Measurements from ENCODE around the gene SPRR3.

SPRR3 gene

DNA sequence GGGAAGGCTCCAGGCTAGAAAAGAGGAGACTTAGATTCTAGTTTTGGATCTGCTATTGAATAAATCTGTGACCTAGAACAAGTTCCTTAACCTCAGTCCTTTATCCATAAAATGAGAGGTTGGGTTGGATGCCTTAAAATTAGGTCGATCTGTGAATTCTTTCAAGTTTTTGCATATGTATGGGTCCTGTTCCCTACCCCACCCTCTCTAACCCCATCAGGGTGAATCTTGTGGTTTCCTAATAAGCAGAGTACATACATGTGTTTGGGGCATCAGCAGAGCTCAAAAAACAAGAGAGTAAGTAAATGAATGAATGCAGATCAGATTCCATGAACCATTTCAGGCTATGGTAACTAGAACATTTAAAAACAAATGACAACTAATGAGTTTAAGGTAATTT is 24.9 kb upstream of the SPRR3 start:
- Histone ChIP-seq H3K9ac (ENCODE audit: low read length) (no peak overlapping the region), H3K4me1 (ENCODE audit: control insufficient read depth in 1 of 2, insufficient read depth in 2 of 2, low read length in 2 of 2) (no peaks in the 10 kb centered on the region), H2BK120ac (ENCODE audit: insufficient read depth, low read length, poor library complexity) (no peak overlapping the region), H2AK5ac (ENCODE audit: low read length) (no peak overlapping the region), H2BK5ac (ENCODE audit: low read depth, low read length, poor library complexity) (no peak overlapping the region), H3K79me1 (ENCODE audit: low read length) (no peaks in the 10 kb centered on the region), H3K4ac (ENCODE audit: low read depth, low read length) (no peak overlapping the region), H4K91ac (ENCODE audit: low read depth, low read length) (no peak overlapping the region), H4K8ac (ENCODE audit: low read depth, low read length) (no peak overlapping the region), H4K12ac (ENCODE audit: low read depth, low read length) (no peak overlapping the region), H3K14ac (ENCODE audit: low read length) (no peak overlapping the region), H3K18ac (ENCODE audit: low read length) (no peak overlapping the region), H3K23ac (ENCODE audit: low read length) (no peak overlapping the region), H3K36me3 (ENCODE audit: control insufficient read depth in 1 of 2, insufficient read depth in 2 of 2, low read length in 2 of 2) (no peaks in the 10 kb centered on the region), H3K4me3 (ENCODE audit: low read depth, low read length) (no peak overlapping the region), H3K9me3 (ENCODE audit: insufficient read depth, low read depth, low read length) (peaks cover 2% of the 10 kb centered on the region), H3K4me2 (ENCODE audit: low read length) (no peak overlapping the region), H3K27me3 (ENCODE audit: insufficient read depth, low read length) (no peaks in the 10 kb centered on the region), H3K79me2 (ENCODE audit: control insufficient read depth, insufficient read depth, low read length, poor library complexity) (no peaks in the 10 kb centered on the region), H2AFZ (ENCODE audit: insufficient read depth, low read length, poor library complexity) (no peak overlapping the region), H2BK12ac (ENCODE audit: low read length) (no peak overlapping the region), H3K27ac (ENCODE audit: low read depth, low read length) (no peak overlapping the region)
- no peak for DNase-seq
- no CpG with 5 or more reads among the region's 1 CpG for WGBS (ENCODE audit: extremely low coverage, insufficient coverage, insufficient read length)

DNA sequence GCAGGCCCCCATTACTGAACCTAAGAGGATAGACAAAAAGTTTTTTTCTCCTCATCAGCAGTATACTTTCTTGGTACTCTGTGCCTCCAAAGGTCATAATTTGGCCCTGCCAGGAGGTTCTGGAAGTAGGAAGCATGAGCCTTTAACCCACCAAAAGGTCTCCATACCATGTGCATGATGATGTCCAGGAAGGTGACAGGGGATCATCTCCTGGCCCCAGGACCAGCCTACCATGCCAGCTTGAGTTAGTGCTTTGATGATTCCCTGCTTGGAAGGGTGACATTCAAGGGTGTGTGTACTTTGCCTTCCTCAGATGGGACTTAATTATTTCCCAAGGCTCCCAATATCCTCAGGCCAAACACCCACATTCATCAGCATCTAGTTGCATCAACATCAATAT is 23.9 kb upstream of the SPRR3 start:
- no peak overlapping the region for H3K4ac ChIP-seq (ENCODE audit: low read depth, low read length)
- no peak overlapping the region for H3K4me2 ChIP-seq (ENCODE audit: low read length)
- no peak overlapping the region for H2BK5ac ChIP-seq (ENCODE audit: low read depth, low read length, poor library complexity)
- no peaks in the 10 kb centered on the region for H3K9me3 ChIP-seq (ENCODE audit: insufficient read depth, low read depth, low read length)
- no peaks in the 10 kb centered on the region for H3K27me3 ChIP-seq (ENCODE audit: insufficient read depth, low read length)
- H2BK120ac ChIP-seq (ENCODE audit: insufficient read depth, low read length, poor library complexity): no peak overlapping the region
- H3K18ac ChIP-seq (ENCODE audit: low read length): no peak overlapping the region
- no peak overlapping the region for H4K12ac ChIP-seq (ENCODE audit: low read depth, low read length)
- H3K23ac ChIP-seq (ENCODE audit: low read length): peak overlapping the region; percentile 2
- DNase-seq: no peak
- no peak overlapping the region for H2BK12ac ChIP-seq (ENCODE audit: low read length)
- no peak overlapping the region for H3K9ac ChIP-seq (ENCODE audit: low read length)
- H3K79me1 ChIP-seq (ENCODE audit: low read length): no peaks in the 10 kb centered on the region
- no peak overlapping the region for H3K27ac ChIP-seq (ENCODE audit: low read depth, low read length)
- no peak overlapping the region for H2AK5ac ChIP-seq (ENCODE audit: low read length)
- no peak overlapping the region for H4K8ac ChIP-seq (ENCODE audit: low read depth, low read length)
- no peak overlapping the region for H3K4me3 ChIP-seq (ENCODE audit: low read depth, low read length)
- no peak overlapping the region for H2AFZ ChIP-seq (ENCODE audit: insufficient read depth, low read length, poor library complexity)
- no peak overlapping the region for H3K14ac ChIP-seq (ENCODE audit: low read length)
- no peaks in the 10 kb centered on the region for H3K36me3 ChIP-seq (ENCODE audit: control insufficient read depth in 1 of 2, insufficient read depth in 2 of 2, low read length in 2 of 2)
- H3K79me2 ChIP-seq (ENCODE audit: control insufficient read depth, insufficient read depth, low read length, poor library complexity): no peaks in the 10 kb centered on the region
- no peak overlapping the region for H4K91ac ChIP-seq (ENCODE audit: low read depth, low read length)
- H3K4me1 ChIP-seq (ENCODE audit: control insufficient read depth in 1 of 2, insufficient read depth in 2 of 2, low read length in 2 of 2): no peaks in the 10 kb centered on the region

DNA sequence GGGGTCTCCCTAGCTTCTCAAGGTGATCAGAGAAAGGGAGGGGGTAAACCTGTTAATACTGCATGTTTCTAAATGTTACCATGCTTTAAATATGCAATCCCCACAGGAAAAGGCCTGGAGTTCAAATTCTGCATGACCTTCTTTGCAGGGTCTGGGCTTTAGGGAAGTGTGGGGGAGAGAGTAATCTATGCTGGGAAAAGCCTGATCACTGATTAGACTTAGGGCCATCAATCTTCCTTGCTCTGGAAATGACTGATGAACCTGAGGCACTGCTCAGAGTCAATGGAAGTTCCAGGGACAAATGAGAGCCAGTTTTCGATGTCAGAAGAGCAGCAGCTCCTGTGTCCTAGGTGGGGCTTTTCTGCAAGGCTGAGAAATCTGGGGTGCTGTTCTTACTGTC is 20.9 kb upstream of the SPRR3 start:
- H4K8ac ChIP-seq (ENCODE audit: low read depth, low read length): no peak overlapping the region
- H3K4me2 ChIP-seq (ENCODE audit: low read length): no peak overlapping the region
- H3K14ac ChIP-seq (ENCODE audit: low read length): no peak overlapping the region
- no peak overlapping the region for H2BK120ac ChIP-seq (ENCODE audit: insufficient read depth, low read length, poor library complexity)
- no peak overlapping the region for H4K12ac ChIP-seq (ENCODE audit: low read depth, low read length)
- DNase-seq: no peak
- H2BK5ac ChIP-seq (ENCODE audit: low read depth, low read length, poor library complexity): no peak overlapping the region
- H3K79me1 ChIP-seq (ENCODE audit: low read length): no peaks in the 10 kb centered on the region
- no peak overlapping the region for H3K18ac ChIP-seq (ENCODE audit: low read length)
- H3K36me3 ChIP-seq (ENCODE audit: control insufficient read depth in 1 of 2, insufficient read depth in 2 of 2, low read length in 2 of 2): no peaks in the 10 kb centered on the region
- H3K27me3 ChIP-seq (ENCODE audit: insufficient read depth, low read length): no peaks in the 10 kb centered on the region
- no peak overlapping the region for H2BK12ac ChIP-seq (ENCODE audit: low read length)
- no peak overlapping the region for H2AFZ ChIP-seq (ENCODE audit: insufficient read depth, low read length, poor library complexity)
- H3K9me3 ChIP-seq (ENCODE audit: insufficient read depth, low read depth, low read length): peaks cover 2% of the 10 kb centered on the region
- H3K4me1 ChIP-seq (ENCODE audit: control insufficient read depth in 1 of 2, insufficient read depth in 2 of 2, low read length in 2 of 2): no peaks in the 10 kb centered on the region
- H3K4me3 ChIP-seq (ENCODE audit: low read depth, low read length): no peak overlapping the region
- H3K4ac ChIP-seq (ENCODE audit: low read depth, low read length): no peak overlapping the region
- WGBS (ENCODE audit: extremely low coverage, insufficient coverage, insufficient read length): no CpG with 5 or more reads among the region's 1 CpG
- no peak overlapping the region for H3K9ac ChIP-seq (ENCODE audit: low read length)
- no peaks in the 10 kb centered on the region for H3K79me2 ChIP-seq (ENCODE audit: control insufficient read depth, insufficient read depth, low read length, poor library complexity)
- no peak overlapping the region for H2AK5ac ChIP-seq (ENCODE audit: low read length)
- H4K91ac ChIP-seq (ENCODE audit: low read depth, low read length): no peak overlapping the region
- H3K27ac ChIP-seq (ENCODE audit: low read depth, low read length): no peak overlapping the region
- no peak overlapping the region for H3K23ac ChIP-seq (ENCODE audit: low read length)

DNA sequence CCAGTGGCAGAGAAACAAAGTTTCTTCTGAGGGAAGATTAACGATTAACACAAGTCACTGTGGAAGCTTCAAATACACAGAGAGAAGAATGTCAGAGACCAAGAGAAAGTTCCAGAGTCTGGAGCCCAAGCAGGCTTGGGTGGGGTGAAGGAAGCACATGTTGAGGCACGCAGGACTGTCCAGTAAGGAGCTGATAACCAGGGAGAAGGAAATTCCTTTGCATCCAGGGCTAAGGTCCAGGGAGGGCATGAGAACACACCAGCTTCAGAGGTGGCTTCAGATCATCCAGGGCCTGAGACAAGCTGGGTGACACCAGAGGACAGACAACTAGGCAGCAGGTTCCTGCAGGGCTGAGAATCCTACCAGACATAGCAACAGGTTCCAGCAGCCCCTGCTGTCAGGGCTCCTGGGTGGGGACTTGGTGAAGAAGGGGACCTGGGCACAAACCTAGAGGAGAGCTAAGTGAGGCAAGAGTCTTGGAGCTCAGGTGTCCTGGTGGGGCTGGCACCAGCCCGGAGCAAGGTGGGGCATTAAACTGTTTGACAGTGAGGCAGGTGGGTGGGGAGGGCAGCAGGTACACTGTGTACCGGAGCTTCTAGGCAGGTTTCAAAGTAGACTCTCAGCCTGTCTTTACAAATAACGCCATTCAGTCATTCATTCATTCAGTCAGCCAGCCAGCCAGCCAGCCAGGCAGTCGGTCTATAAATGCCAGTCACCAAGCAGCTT is 20.2 kb upstream of the SPRR3 start:
- Histone ChIP-seq H2BK12ac (ENCODE audit: low read length) (no peak overlapping the region), H3K36me3 (ENCODE audit: control insufficient read depth in 1 of 2, insufficient read depth in 2 of 2, low read length in 2 of 2) (no peaks in the 10 kb centered on the region), H3K23ac (ENCODE audit: low read length) (no peak overlapping the region), H3K79me1 (ENCODE audit: low read length) (no peaks in the 10 kb centered on the region), H3K4me2 (ENCODE audit: low read length) (no peak overlapping the region), H3K4me3 (ENCODE audit: low read depth, low read length) (no peak overlapping the region), H3K18ac (ENCODE audit: low read length) (no peak overlapping the region), H3K9me3 (ENCODE audit: insufficient read depth, low read depth, low read length) (peaks cover 2% of the 10 kb centered on the region), H3K79me2 (ENCODE audit: control insufficient read depth, insufficient read depth, low read length, poor library complexity) (no peaks in the 10 kb centered on the region), H3K14ac (ENCODE audit: low read length) (no peak overlapping the region), H4K8ac (ENCODE audit: low read depth, low read length) (no peak overlapping the region), H4K91ac (ENCODE audit: low read depth, low read length) (no peak overlapping the region), H4K12ac (ENCODE audit: low read depth, low read length) (no peak overlapping the region), H3K9ac (ENCODE audit: low read length) (no peak overlapping the region), H3K4ac (ENCODE audit: low read depth, low read length) (no peak overlapping the region), H3K4me1 (ENCODE audit: control insufficient read depth in 1 of 2, insufficient read depth in 2 of 2, low read length in 2 of 2) (no peaks in the 10 kb centered on the region), H3K27me3 (ENCODE audit: insufficient read depth, low read length) (no peaks in the 10 kb centered on the region), H2BK5ac (ENCODE audit: low read depth, low read length, poor library complexity) (no peak overlapping the region), H2AK5ac (ENCODE audit: low read length) (no peak overlapping the region), H2BK120ac (ENCODE audit: insufficient read depth, low read length, poor library complexity) (no peak overlapping the region), H3K27ac (ENCODE audit: low read depth, low read length) (no peak overlapping the region), H2AFZ (ENCODE audit: insufficient read depth, low read length, poor library complexity) (no peak overlapping the region)
- no peak for DNase-seq
- no CpG with 5 or more reads among the region's 6 CpGs for WGBS (ENCODE audit: extremely low coverage, insufficient coverage, insufficient read length)

All from trophoblast cell (in vitro differentiated cells and primary cell).